GM23338 (cell line): ENCODE measurements around the gene JARID2. TPM values are rescaled to one million over a fixed set of nuclear protein-coding genes. Genes with fewer than 3 reads are reported as not detected.

Experiments used
- ATAC-seq: fragments of 200-7000 bp; cut with Tn5 transposase; 3 replicates; pipeline ENCODE4 v1.9.1; 2020
- DNase-seq: peaks from one replicate; pipeline ENCODE4 v3.0.0-alpha.2; 2015; ENCODE audit warnings: low spot score
- H2AFZ ChIP-seq: fragments of 200-600 bp; sonication (generic); 2 replicates; pipeline ENCODE4 v1.8.0; 2016; ENCODE audit warnings: antibody characterized with exemption, mild to moderate bottlenecking, moderate library complexity
- H3F3A ChIP-seq: fragments of 200-600 bp; sonication (generic); replicated peaks from 2 replicates; pipeline ENCODE4 v1.8.0; 2017; ENCODE audit warnings: antibody characterized with exemption, mixed run types, low read depth
- H3K27ac ChIP-seq: fragments of 200-600 bp; sonication (generic); 2 replicates; pipeline ENCODE4 v1.6.1; 2016; ENCODE audit warnings: low read depth
- H3K27me3 ChIP-seq: fragments of 200-600 bp; sonication (generic); 2 replicates; pipeline ENCODE4 v1.8.0; 2016; ENCODE audit warnings: mild to moderate bottlenecking, mixed run types, moderate library complexity; ENCODE audit not compliant: insufficient read depth
- H3K36me3 ChIP-seq: fragments of 200-600 bp; sonication (generic); 2 replicates; pipeline ENCODE4 v1.8.0; 2016; ENCODE audit warnings: mild to moderate bottlenecking; ENCODE audit not compliant: insufficient read depth
- H3K4me1 ChIP-seq: fragments of 200-600 bp; sonication (generic); 2 replicates; pipeline ENCODE4 v1.8.0; 2016; ENCODE audit warnings: mild to moderate bottlenecking, moderate library complexity; ENCODE audit not compliant: insufficient read depth
- H3K4me2 ChIP-seq: fragments of 200-600 bp; sonication (generic); 2 replicates; pipeline ENCODE4 v1.7.1; 2017; ENCODE audit warnings: mixed run types
- H3K4me3 ChIP-seq: fragments of 200-600 bp; sonication (generic); 2 replicates; pipeline ENCODE4 v1.6.1; 2016; ENCODE audit warnings: mixed run types
- H3K79me2 ChIP-seq: fragments of 200-600 bp; sonication (generic); replicated peaks from 2 replicates; pipeline ENCODE4 v1.8.0; 2017; ENCODE audit warnings: mild to moderate bottlenecking; ENCODE audit not compliant: insufficient read depth
- H3K9me2 ChIP-seq: fragments of 200-600 bp; sonication (generic); 2 replicates; pipeline ENCODE4 v1.8.0; 2017; ENCODE audit not compliant: insufficient read depth
- H4K20me1 ChIP-seq: fragments of 200-600 bp; sonication (generic); replicated peaks from 2 replicates; pipeline ENCODE4 v1.8.0; 2017; ENCODE audit warnings: mild to moderate bottlenecking; ENCODE audit not compliant: insufficient read depth
- H3K27ac Mint-ChIP-seq: 2 replicates; pipeline ENCODE4 v1.8.0; 2020; ENCODE audit warnings: inconsistent platforms, mild to moderate bottlenecking, moderate library complexity, mixed read lengths
- H3K27me3 Mint-ChIP-seq: 3 replicates; pipeline ENCODE4 v1.8.0; 2022; ENCODE audit warnings: low read depth, mild to moderate bottlenecking, moderate library complexity, mixed read lengths, inconsistent platforms; ENCODE audit not compliant: insufficient read depth, poor library complexity
- H3K36me3 Mint-ChIP-seq: 3 replicates; pipeline ENCODE4 v1.8.0; 2021; ENCODE audit warnings: low read depth, mild to moderate bottlenecking, inconsistent platforms, moderate library complexity, mixed read lengths
- H3K4me1 Mint-ChIP-seq: 3 replicates; pipeline ENCODE4 v1.8.0; 2020; ENCODE audit warnings: mild to moderate bottlenecking, inconsistent platforms, mixed read lengths
- H3K4me3 Mint-ChIP-seq: 3 replicates; pipeline ENCODE4 v1.8.0; 2021; ENCODE audit warnings: moderate library complexity, mild to moderate bottlenecking, inconsistent platforms, mixed read lengths
- H3K9me3 Mint-ChIP-seq: 3 replicates; pipeline ENCODE4 v1.8.0; 2020; ENCODE audit warnings: moderate library complexity, mild to moderate bottlenecking, inconsistent platforms, mixed read lengths
- EZH2 ChIP-seq: fragments of 200-600 bp; sonication (generic); IDR thresholded peaks from one replicate; pipeline ENCODE4 v1.8.0; 2017; ENCODE audit warnings: antibody characterized with exemption, mild to moderate bottlenecking, low read depth; ENCODE audit not compliant: unreplicated experiment
- EZH2phosphoT487 ChIP-seq: fragments of 200-600 bp; sonication (generic); IDR thresholded peaks from one replicate; pipeline ENCODE4 v1.8.1; 2018; ENCODE audit warnings: antibody characterized with exemption; ENCODE audit not compliant: unreplicated experiment
- polyA plus RNA-seq: library from polyadenylated mRNA; unstranded; fragments of >200 nt; fragmentation: Nextera tagmentation; extraction: Ambion mirVana; gene quantifications from 2 replicates; pipeline ENCODE4 v1.2.1, GENCODE V29; 2016
- total RNA-seq: library from RNA; depleted of rRNA; stranded (reverse); fragments of >200 nt; shearing (Covaris generic); gene quantifications from 2 replicates; pipeline ENCODE4 v1.2.3, GENCODE V29; 2014
- TF ChIP-seq, protein P1 (sequence below): IDR thresholded peaks from 2 replicates; pipeline ENCODE4 v1.6.1; 2016; ENCODE audit warnings: antibody characterized with exemption
- TF ChIP-seq, protein P2 (sequence below): fragments of 250-450 bp; sonication (Bioruptor Pico); IDR thresholded peaks from 2 replicates; pipeline ENCODE4 v1.5.0; 2020; ENCODE audit warnings: mild to moderate bottlenecking, moderate library complexity

JARID2 gene
- total and polyA plus RNA-seq, 2 experiments from 2014 or later, result 92.8 to 196 TPM

DNA sequence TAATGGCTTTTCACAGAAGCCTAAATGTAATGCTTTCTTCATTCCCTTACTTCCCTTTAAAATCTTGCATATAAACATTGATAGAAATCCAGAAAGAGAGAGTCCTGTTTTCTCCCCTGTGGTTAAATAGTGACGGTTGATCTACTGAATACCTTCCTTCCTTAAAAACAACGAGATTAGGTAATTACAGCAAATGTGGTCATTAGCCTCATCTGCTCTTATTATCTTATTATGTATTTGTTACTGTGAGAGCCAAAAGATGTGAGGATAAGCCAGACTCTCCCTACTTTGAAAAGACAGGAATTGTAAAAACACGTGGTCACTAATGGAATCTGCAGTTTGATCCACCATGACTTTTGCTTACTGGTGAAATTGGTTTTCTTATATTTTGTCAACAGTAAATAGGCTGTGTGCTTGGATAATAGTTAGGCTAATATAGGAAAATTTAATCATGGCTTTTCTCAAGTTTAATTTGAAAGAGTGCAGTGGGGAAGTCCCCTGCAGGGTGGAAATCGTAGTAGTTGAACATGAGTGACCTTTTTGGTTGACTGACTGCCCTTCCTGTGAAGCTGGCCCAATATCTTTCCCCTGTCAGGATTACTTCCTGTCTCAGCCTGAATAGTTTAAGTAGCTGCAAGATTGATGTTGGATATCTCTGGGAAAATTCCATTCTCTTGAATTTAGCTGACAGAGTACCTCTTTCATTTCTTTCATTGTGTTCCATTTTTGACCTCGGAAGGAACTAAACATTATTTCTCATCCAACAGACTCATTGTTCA is 62.8 kb downstream of the JARID2 start:
- Mint-ChIP-seq H3K27ac (no peak overlapping the region; the same call in 1 of the 2 replicates), H3K36me3 (peaks cover 4% of the 10 kb centered on the region; the same call in 2 of the 3 replicates), H3K9me3 (no peaks in the 10 kb centered on the region), H3K4me1 (peaks cover 83% of the 10 kb centered on the region), H3K27me3 (peaks cover 30% of the 10 kb centered on the region), H3K4me3 (no peak overlapping the region; the same call in 2 of the 3 replicates)
- H2AFZ ChIP-seq, result no peak overlapping the region
- H3F3A ChIP-seq, result peaks cover 38% of the 10 kb centered on the region
- no peak for ATAC-seq
- H3K36me3 ChIP-seq, result no peaks in the 10 kb centered on the region
- peaks cover 100% of the 10 kb centered on the region for H3K79me2 ChIP-seq
- H3K27me3 ChIP-seq, result no peaks in the 10 kb centered on the region
- H3K4me3 ChIP-seq, result no peak overlapping the region
- no peak for DNase-seq
- no peaks in the 10 kb centered on the region for H3K9me2 ChIP-seq
- H3K4me2 ChIP-seq, result peak overlapping the region; percentile 48; the same call in 1 of the 2 replicates
- H4K20me1 ChIP-seq, result peaks cover 97% of the 10 kb centered on the region
- TF ChIP-seq, protein P1, sequence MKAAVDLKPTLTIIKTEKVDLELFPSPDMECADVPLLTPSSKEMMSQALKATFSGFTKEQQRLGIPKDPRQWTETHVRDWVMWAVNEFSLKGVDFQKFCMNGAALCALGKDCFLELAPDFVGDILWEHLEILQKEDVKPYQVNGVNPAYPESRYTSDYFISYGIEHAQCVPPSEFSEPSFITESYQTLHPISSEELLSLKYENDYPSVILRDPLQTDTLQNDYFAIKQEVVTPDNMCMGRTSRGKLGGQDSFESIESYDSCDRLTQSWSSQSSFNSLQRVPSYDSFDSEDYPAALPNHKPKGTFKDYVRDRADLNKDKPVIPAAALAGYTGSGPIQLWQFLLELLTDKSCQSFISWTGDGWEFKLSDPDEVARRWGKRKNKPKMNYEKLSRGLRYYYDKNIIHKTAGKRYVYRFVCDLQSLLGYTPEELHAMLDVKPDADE, result no peak
- TF ChIP-seq, protein P2, sequence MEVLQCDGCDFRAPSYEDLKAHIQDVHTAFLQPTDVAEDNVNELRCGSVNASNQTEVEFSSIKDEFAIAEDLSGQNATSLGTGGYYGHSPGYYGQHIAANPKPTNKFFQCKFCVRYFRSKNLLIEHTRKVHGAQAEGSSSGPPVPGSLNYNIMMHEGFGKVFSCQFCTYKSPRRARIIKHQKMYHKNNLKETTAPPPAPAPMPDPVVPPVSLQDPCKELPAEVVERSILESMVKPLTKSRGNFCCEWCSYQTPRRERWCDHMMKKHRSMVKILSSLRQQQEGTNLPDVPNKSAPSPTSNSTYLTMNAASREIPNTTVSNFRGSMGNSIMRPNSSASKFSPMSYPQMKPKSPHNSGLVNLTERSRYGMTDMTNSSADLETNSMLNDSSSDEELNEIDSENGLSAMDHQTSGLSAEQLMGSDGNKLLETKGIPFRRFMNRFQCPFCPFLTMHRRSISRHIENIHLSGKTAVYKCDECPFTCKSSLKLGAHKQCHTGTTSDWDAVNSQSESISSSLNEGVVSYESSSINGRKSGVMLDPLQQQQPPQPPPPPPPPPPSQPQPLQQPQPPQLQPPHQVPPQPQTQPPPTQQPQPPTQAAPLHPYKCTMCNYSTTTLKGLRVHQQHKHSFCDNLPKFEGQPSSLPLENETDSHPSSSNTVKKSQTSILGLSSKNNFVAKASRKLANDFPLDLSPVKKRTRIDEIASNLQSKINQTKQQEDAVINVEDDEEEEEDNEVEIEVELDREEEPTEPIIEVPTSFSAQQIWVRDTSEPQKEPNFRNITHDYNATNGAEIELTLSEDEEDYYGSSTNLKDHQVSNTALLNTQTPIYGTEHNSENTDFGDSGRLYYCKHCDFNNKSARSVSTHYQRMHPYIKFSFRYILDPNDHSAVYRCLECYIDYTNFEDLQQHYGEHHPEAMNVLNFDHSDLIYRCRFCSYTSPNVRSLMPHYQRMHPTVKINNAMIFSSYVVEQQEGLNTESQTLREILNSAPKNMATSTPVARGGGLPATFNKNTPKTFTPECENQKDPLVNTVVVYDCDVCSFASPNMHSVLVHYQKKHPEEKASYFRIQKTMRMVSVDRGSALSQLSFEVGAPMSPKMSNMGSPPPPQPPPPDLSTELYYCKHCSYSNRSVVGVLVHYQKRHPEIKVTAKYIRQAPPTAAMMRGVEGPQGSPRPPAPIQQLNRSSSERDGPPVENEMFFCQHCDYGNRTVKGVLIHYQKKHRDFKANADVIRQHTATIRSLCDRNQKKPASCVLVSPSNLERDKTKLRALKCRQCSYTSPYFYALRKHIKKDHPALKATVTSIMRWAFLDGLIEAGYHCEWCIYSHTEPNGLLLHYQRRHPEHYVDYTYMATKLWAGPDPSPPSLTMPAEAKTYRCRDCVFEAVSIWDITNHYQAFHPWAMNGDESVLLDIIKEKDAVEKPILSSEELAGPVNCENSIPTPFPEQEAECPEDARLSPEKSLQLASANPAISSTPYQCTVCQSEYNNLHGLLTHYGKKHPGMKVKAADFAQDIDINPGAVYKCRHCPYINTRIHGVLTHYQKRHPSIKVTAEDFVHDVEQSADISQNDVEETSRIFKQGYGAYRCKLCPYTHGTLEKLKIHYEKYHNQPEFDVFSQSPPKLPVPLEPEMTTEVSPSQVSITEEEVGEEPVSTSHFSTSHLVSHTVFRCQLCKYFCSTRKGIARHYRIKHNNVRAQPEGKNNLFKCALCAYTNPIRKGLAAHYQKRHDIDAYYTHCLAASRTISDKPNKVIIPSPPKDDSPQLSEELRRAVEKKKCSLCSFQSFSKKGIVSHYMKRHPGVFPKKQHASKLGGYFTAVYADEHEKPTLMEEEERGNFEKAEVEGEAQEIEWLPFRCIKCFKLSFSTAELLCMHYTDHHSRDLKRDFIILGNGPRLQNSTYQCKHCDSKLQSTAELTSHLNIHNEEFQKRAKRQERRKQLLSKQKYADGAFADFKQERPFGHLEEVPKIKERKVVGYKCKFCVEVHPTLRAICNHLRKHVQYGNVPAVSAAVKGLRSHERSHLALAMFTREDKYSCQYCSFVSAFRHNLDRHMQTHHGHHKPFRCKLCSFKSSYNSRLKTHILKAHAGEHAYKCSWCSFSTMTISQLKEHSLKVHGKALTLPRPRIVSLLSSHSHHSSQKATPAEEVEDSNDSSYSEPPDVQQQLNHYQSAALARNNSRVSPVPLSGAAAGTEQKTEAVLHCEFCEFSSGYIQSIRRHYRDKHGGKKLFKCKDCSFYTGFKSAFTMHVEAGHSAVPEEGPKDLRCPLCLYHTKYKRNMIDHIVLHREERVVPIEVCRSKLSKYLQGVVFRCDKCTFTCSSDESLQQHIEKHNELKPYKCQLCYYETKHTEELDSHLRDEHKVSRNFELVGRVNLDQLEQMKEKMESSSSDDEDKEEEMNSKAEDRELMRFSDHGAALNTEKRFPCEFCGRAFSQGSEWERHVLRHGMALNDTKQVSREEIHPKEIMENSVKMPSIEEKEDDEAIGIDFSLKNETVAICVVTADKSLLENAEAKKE (CRISPR knock-in tag), result no peak
- TF ChIP-seq EZH2 (no peak), EZH2phosphoT487 (no peak)
- H3K4me1 ChIP-seq, result peaks cover 97% of the 10 kb centered on the region
- H3K27ac ChIP-seq, result no peak overlapping the region
